Bone marrow (tissue), 2 donors: ENCODE data around the gene VSTM2L.

Experiments
- DNase-seq, 2 donors: peaks; one replicate each; lab custom pipeline; 2025; lab: John Stamatoyannopoulos, UW

Gene VSTM2L

DNA sequence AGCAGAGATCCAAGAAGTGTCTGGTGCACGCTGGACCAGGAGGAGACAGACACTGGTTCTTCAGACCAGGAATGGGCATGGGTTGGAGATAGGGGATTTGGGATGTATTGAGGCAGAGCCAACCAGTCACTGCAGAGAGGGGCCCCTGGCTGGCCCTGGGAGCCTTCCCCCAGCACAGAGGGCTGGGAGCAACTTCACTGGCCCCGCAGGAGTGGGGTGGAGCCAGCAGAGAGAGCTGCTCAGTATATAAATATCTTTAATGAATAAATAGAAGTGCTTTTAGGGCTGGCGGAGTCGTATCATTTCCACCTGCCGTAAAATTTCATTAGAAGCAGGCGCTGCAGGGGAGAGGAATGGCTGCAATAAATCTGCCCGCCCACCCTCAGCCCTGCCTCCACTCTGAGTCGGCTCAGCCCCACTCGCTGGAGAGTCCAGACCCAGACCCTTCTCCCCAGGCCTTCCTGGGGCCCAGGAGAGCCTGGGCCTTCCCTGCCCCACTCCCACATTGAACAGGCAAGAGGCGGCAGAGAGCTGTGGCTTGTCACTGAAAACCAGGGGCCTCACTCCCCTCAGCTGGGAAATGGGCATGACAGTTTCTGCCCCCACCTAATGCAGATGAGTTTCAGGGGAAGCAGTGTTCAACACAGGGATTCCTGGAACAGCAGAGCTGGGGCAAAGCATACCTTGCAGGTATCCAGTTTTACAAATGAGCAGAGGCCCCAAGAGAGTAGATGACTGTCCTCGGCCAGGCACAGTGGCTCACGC is 23.9 kb upstream of the VSTM2L start:
- DNase-seq: no peak

DNA sequence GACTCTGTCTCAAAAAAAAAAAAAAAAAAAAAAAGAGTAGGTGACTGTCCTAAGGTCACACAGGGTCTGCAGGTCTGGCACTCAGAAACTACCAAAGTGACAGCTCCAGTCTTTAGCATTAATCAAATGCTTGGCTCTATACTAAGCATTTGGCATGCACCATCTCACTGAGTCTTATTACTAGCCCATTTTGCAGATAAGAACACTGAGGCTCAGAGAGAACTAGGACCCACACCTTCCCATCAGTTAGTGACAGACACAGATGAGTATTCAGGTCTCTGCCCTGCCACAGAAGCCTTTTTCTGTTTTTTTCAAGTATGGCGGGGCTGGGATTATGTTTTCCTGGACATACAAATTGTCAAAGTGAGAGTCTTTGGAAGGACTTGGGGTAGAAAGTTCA is 23.1 kb upstream of the VSTM2L start:
- no peak for DNase-seq

- no peak for DNase-seq
These were observed 22.0 kb upstream of the VSTM2L start for GRCh38 chr20:37880726-37881591.

GRCh38 chr20:37881601-37882343 is 21.2 kb upstream of the VSTM2L start:
- no peak for DNase-seq

DNA sequence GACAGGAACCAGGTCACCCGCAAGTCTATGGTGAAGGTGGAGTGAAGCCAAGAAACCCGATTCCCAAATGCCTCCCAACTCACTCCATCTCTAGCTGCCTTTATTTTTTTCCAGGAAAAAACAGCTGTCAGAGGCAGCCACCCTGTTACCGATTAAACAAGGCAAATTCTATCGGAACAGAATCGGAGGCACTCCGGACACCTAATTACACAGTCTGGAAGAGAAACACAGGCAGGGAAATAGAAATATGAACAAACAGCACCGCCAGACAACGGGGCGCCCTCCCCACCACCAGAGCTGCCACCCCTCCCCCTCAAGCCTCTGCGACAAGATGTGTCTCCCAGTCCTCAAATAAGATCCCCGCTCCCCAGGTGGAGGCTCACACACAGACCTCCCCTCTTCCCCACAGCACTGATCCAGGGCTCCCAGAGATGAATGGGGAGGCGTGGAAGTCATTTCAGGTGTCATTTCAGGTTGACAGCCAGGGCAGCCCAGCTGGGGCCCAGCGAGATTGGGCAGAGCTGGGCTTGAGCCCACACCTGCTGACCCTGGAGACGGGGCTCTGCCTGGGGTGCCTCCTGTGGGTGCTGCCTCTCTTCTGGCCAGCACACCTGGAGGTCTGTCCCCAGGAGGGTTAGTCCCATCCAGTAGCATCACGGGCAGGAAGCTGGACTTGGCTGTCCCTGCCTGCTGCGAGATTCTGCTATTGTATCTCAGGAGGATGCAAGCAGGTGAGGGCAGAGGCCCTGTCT is 19.8 kb upstream of the VSTM2L start:
- no peak for DNase-seq

GRCh38 chr20:37885042-37885441 is 17.9 kb upstream of the VSTM2L start:
- no peak for DNase-seq

DNA sequence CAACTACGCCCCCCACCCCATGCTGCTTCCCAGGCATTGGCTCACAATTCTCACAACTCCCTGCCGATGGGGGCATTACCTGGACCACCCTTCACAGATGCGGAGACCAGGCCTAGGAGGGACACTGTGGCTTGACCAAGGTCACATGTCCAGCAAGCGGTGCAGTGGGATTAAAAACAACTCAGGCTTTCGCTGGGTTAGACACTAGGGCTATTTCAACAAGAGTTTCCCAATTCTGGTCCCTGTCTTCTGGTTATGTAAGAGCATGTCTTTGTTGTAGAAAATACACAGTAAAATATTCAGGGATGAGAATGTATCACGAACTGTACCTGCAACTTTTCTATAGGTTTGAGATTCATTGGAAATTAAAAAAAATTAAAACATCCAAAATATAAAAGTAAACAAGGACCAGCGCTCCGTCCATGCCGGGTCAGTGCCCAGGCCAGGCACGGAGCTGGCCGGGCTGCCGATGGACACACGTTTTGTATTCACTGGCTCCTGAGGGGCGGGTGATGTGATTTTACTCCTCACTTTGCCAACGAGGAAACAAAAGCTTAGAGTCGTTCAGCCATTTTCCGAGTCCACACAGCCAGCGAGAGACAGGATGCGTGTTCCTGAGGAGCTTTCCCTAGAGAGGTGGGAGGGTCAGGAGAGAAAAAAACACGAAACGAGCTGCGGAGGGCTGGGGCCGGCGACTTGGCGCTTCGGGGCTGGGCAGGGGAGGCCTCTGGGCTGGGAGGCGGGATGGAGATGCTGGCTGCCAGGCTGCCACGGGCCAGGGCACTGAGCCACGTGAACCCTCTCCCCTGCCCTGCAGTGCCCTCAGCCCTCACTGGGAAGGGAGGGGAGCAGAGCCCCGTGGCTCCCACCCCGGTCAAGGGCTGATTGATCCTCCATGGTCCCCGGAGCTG is 17.1 kb upstream of the VSTM2L start:
- no peak for DNase-seq

DNA sequence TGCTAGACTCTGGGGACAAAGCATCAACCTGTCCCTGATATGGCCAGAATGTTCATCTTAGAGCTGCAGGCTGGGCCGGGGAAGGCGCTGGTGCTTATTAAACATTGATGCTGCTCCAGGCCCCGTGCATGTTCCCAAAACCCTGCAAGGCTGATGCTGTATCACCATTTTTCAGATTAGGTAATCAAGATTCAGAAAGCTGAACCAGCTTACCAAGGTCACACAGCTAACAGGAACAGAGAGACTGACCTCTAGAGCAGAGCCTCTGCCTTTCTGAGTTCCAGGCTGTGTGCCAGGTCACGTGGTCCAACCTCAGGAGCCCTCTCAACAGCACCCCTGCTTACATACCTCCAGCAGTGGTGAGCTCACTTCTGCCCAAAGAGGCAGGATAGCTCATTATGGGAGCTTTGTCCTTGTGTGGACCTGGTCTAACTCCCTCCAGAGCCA is 16.1 kb upstream of the VSTM2L start:
- no peak for DNase-seq

DNA sequence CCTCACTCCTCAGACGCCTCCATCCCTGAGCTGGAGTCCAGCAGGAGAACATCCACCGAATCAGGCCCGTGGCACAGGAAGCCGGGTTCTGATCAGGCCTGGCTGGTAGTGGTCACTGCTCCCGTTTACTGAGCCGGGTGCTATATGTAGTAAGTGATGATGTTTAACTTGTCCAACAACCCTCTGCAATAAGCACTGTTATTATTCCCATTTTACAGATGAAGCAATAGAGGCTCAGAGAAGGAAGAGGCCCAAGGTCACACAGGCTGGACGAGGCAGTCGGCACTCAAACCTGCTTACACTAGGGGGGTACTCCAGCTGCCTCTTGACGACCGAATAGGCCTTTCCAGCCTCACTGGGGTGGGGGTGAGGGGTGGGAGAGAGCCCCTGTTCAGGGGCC is 14.3 kb upstream of the VSTM2L start:
- no peak for DNase-seq

GRCh38 chr20:37890108-37890507 is 12.8 kb upstream of the VSTM2L start:
- no peak for DNase-seq

- no peak for DNase-seq
These were observed 12.3 kb upstream of the VSTM2L start for GRCh38 chr20:37890643-37891042.

DNA sequence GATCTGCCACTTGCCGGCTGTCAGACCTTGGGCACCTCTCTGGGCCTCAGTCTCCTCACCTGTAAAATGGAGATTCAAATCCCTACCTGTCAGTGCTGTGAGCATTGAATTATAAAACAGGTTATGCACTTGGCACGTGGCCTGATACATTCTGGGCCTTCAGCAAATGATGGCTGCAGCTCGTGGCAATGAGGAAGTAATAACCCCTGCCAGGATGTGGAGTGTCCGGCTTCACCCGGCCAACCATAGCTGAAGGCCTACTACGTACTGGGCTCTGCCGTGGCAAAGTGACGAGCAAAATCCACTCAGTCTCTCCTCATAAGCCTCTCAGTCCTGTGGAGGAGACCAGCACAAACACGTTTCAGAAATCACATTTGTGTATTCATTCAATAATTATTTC is 10.9 kb upstream of the VSTM2L start:
- DNase-seq: no peak

- DNase-seq: no peak
These were observed 9.2 kb upstream of the VSTM2L start for GRCh38 chr20:37893566-37894241.

DNA sequence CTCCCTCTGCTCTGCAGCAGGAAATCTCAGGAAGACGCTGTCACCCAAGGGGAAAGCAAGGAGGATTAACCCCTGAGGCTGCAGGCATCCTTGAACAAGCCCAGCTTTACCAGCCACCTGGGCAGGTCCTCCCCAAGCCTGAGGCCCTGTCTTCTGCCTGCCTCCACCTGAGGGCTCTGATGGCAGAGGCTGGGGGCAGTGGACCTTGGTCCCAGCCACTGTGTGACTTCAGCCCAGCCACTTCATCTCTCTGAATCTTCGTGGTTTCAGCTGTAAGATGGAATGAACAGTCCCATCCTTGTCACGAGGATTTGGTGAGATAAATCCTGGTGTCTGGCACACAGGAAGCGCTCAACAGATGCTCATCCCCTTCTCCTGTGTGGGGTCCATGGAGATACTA is 8.5 kb upstream of the VSTM2L start:
- no peak for DNase-seq

DNA sequence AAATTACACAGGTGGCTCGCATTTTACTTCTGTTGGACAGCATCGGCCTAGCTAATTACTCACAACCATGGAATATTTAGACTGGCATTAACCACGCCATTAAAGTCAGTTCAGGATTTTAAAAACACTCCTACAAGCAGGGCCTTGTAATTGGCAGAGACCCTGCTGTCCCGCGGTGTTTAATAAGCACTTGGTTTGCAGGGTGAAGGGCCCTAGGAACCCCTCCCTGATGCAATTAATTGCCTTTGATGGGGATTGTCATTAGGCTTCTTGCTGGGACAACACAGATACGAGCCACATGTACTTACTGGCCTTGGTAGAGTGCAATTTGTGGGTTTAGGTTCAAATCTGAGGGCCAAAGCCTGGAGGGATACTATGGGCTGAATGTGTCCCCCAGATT is 7.8 kb upstream of the VSTM2L start:
- no peak for DNase-seq

DNA sequence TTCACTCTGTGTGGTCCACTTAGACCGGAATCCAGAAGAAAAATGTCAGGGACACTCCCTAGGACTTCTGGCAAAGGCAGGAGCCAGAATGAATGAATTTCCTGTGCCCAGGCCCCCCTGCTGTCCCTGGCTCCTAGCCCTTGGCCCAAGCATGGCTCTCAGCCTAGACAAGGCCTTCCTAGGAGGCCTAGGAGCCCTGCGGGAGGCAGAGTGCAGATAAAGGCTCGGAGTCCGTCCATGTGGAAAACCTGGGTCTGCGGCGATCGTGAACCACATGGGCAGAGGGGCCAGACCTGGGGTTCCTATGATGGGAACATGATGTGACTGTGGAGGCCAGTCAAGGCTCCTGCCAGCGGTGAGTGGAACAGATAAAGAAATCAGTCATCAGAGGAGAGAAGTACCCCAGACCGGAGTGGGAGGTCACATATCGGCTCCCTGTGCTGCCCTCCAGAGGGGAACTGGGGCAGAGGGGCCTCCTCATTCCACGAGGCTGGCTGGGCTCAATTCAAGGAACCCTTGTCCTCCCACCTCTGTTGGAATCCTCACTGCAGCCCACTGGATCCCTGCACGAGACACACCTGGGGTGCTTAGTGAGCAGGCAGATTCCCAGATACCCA is 5.9 kb upstream of the VSTM2L start:
- no peak for DNase-seq

- DNase-seq: no peak
These were observed 4.5 kb upstream of the VSTM2L start for GRCh38 chr20:37898233-37899104.

- no peak for DNase-seq
These were observed 3.6 kb upstream of the VSTM2L start for GRCh38 chr20:37899105-37900045.
